Activated gamma-delta T cell treated with anti-CD3 and anti-CD28 coated beads, Interleukin-2, amount 50 U/mL, for 16 hours (primary cell): ENCODE data around the gene TENM4.

Experiments
- DNase-seq: peaks from one replicate; pipeline ENCODE4 v3.0.0-alpha.2; 2020; ENCODE audit warnings: low read depth

TENM4 gene

DNA sequence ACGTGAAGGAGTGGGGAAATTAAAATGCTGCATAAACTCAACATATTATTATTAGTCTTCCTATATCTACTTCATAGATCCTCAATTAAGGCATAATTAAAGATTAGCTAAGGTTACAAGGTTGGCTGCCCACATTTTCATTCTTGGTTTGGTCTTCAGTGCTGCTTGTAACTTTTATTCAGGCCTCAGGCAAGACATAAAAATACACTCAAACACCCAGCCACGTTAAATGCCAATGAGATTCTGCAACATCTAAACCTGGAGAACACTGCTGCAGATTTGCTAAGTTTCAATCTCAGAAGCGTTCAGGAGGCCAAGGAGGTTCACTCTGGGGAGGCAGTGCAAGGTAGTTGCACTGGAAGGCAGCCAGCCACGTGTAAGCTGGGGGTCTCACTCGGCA lies 507.5 kb downstream of the TENM4 start:
- no peak for DNase-seq

DNA sequence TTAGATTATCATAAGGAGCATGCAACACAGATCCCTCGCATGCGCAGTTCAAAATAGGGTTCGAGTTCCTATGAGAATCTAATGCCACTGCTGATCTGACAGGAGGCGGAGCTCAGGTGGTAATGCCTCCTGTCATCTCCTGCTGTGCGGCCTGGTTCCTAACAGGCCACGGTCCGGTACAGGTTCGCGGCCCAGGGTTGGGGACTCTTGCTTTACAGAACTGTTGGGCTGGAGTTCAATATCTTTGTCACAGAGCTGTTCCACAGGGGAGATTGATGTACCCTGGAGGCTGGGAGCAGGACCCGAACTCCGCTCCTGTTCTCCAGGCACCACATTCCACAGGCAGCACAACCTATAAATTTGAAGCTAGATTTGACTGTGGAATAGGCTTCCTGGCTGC lies 508.1 kb downstream of the TENM4 start:
- no peak for DNase-seq

DNA sequence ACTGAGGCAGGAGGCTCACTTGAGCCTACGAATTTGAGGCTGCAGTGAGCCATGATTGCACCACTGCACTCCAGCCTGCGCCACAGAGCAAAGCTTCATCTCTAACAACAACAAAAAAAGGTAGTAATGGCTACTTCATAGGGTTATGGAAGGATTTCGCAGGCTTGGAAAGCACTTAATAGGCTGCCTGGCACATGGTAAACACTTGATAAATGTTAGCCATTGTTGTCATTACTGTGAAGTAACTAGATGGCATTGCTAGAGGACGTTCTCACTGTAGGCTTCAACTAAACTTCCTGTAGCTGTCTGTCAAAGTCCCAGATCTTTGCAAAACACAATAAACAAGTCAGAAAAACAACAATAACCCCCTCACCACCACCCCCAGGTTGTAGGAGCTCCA lies 508.9 kb downstream of the TENM4 start:
- DNase-seq: no peak

DNA sequence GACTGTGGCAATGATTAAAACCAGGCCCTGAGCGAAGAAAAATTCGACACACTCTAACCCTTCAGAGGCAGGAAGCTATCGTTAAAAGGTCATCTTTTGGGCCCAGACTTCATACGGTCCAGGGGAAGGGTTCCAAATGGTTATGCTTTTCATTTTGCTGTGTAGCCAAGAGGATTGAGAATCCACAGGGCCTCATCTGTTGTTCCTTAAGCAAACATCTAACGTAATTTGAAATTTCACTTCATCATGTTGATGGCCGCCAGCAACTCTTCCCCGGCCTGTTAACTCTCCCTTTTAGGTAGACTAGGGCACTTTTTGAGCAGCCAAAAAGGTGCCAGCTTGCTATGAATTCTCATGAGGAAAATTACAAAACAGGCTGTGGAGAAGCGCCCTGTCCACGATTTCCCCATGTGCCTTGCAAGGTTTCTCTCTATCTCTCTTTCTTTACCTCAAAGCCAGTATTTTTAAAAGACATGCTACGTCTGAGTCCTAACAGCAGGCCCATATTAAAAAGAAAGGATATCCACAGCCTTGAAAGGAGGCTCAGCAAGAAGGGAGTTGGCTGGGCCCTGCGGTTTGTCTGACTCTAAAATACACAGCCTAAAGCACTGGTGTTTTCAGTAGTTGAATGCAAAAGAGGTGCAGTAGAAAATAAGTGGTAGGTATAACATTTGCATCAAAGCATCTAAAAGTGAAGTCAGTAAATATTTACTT lies 509.9 kb downstream of the TENM4 start:
- DNase-seq: no peak

DNA sequence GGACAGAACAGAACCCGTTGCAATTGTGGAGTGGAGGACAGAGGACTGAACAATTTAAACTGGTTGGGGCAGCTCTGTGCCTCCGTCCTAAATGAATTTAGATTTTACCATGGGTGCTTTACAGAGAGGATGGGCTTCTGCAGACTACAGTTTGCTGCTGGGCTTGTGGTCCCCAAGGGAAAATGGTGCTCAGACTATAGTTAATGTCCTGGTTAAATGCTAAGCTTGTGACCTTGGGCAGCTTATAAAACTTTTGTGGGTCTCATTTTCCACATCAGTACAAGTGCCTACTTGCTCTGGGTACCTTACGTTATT lies 511.0 kb downstream of the TENM4 start:
- DNase-seq: no peak

DNA sequence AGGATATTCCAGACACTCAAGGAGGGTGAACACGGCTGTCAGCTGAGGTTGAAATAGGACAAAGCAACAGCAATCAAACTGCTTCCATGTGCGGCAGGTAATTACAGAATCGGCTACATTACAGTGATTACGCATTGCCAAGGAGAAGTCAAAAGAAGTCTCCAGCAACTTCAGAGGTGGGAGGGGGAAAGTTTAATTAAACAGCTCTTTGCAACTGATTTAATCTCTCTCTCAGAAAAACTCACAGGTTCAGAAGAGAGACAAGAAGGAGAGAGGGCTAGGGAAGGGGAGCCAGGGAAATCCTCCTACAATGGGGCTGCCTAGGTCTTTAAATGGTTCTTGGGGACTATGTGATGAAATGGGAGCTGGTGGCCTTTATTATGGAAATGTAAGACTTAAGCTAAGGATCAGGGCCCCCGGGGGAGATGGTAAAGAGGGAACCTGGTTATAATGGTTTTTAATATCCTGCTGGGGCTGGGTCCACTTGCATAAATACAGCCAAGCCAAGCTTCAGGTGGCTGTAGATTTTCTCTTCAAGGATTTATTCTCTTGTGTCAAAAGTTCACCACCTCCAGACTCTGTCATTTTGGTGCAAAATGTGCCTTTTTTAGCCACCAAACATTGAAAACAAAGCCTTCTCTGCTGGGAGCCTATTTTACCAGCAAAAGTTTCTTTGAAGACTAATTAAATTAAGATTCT lies 511.5 kb downstream of the TENM4 start:
- no peak for DNase-seq

DNA sequence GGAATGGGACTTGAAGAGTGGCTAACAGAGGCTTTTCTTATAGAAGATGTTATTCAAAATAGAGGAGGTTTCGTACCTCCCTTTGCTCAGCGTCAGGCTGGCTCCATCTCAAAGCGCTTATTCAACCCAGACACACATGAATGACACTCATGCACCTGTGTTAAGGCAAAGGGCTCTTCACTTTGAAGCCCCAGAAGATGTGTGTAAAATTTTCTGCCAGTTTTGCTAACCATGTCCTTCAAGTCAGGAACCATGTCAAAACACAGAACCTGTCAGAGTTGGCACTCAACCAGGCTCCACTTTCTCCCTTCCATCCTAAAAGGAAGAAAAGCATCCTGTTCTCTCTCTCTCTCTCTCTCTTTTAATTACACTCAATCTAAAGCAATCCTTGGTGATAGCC lies 513.3 kb downstream of the TENM4 start:
- no peak for DNase-seq

DNA sequence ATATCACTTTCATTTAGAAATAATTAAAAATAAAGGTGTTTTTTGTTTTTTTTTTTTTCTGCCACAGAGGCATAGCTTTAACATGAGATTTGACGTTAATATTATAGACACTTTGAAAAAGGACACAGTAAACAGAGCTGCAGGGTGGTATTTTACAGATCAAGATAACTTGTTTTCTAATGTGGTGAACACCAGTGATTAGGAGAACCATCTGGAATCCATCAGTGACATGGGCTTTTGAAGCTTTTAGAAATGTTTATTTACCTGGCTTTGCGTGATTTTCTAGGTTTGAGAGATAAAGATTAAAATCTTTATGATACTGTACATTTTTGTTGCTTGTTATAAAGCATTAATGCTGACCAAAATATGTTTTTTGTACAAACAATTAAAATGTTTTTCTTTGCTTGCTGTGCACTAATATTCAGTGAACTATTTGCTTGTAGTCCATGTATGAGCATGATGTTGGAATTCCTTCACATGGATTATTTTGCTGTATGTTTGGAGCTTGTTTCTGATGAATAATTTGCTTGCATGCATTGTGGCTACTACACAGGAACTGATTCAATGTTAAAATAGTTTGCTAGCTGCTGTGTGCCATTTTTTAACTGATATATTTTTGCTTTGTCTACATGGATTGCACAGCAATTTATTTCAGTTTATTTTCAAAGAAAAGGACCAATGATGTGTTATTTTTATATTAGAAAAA lies 514.0 kb downstream of the TENM4 start:
- DNase-seq: no peak

DNA sequence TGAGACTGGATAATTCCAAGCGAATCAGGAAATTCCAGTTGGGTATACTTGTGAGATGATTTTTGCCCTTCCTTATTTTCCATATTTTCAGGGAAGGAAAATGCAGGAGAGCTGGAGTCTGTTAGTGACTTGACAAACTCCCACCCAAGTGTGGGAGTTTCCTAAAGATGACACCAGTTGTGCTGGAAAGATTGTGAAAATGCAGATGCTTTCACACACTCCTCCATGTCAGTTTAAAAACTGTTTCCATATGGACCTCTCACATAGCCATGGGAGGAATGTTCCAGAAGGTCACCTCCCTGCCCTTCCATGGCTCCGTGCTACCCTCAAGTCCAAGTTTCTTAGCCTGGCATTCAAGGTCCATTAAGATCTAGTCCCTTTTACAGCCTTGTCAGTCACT lies 515.4 kb downstream of the TENM4 start:
- DNase-seq: no peak

DNA sequence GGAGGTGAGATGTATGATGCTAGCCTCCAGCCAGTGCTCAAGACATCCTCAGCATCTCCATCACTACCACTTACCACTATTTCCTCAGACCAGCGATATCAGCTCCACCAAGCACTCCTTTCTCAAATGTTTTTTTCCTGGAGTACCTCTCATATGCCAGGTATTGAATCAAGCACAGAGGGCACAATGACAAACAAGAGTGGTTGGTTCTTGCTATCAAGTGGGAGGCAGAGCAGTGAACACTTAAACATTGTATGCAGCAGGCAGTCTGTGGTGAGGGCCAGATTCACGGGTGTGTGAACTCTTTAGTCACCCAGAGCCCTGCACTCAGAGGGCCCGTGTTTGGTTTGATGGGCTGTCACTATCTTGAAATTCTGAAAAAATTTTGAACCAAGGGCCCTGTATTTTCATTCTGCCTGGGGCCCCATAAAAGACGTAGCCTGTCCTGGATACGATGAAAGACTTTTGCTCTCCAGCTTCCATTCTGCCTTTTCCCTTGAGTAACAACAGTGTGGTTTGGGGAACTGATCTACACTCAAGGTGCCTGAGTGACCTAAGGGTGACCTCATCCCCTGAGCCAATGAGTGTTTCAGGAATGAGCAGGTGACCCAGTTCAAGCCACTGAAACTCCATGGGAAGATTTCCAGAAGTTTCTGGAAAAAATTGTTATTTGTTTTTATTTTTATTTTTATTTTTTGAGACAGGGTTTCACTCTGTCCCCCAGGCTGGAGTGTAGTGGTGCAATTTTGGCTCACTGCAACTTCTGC lies 517.8 kb downstream of the TENM4 start:
- DNase-seq: no peak

DNA sequence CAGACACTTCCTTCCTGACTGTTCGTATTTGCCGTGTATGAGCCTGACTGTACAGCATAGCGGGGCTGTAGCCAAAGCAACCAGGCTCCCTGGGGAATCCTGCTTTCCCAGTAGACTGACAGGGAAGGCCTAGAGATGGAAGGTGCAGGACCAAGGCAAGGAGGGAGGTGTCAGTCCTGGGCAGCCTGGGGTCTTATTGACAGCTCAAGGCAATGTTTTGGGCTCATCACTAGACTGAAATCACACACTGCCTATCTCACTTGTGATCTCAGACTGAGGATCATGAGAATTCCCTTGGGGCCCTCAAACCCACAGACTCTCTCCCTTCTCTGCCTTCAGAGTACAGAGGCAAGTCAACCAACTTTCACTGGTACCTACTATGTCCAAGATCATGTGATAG lies 519.3 kb downstream of the TENM4 start:
- DNase-seq: no peak

DNA sequence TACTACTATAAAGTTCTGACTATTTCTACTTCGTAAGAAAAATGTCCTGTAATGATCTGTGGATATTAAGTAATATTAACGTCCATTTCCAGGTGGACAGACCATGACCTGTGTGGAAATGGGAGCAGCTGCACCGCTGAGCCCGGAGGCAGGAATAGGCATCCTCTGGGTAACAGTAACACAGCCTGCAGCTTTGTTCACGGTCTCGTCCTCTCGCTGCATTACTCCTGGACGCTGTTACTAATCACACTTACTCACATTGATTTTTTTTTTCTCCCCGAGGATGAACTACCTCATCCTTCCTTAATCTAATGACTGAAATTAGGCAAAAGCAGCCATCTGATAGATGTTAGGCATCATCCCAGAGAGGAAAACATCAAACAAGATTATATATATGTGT lies 520.5 kb downstream of the TENM4 start:
- no peak for DNase-seq

DNA sequence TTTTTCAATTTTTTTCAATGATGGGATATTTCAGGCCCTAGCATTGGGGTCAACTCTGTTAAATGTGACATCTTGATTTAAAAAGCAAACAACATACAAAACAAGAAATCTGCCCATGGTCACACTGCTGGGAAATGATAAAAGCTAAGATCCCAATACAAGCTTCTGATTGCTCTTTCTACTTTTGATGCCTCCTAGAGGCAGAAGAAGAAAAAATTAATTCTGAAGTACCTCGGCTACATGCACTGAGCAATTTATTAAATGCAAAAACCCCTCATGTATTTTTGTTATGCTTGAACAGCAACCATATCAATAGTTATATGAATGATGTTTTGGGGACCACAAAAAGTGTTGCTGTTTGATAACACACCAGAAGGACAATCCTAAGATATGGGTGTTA lies 524.1 kb downstream of the TENM4 start:
- no peak for DNase-seq

DNA sequence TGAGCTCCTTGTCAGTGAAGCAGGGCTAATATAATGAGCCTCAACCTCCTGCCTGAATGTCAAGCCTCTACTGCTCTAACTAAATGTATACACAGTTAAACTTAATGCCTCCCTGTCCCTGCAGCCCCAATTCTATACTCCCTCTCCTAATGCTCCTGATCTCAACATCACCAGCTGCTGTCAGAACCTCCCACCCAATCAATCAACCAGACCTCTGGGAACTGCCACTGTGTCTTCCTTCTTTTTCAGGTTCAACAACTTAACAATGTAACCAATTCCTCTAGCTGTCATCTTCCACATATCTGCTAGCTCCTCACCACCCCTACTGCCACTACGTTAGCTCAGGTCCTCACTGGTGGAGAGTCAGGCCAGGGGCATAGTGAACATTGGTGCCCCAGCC lies 526.3 kb downstream of the TENM4 start:
- no peak for DNase-seq

DNA sequence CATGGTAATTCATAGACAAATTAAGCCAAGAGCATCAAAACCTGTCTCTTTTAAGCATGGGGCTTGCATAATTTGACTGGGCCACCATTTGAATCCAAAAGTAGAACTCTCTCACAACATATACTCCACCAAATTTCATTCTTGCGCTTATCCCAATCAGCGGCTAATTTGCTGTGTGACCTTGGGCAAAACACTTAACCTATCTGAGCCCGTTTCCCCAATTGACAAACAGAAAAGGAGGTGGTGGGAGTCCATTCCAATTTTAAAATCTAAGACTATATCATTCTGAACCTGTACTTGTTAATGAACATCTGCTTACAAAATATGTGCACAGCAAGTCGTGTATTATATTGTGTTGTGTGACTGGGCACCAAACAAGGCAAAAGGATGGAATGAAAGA lies 528.1 kb downstream of the TENM4 start:
- no peak for DNase-seq

DNA sequence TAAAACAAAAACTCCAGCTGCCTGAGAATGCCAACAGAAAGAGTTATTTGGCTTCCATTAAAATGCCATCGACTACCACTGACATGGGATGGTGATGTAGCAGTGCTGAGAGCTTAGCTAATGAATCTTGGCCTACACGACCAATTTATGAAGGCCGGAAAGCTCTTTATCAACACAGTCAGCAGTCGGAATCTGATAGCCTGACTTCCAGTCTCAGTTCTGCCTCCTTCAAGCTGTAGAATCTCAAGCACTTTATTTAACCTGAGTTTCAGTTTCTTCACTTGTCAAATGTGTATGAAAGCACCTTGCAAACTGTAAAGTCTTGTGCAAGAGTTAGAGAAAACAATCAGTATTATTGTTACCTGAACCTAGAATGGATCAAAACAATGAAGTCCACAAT lies 530.5 kb downstream of the TENM4 start:
- no peak for DNase-seq

DNA sequence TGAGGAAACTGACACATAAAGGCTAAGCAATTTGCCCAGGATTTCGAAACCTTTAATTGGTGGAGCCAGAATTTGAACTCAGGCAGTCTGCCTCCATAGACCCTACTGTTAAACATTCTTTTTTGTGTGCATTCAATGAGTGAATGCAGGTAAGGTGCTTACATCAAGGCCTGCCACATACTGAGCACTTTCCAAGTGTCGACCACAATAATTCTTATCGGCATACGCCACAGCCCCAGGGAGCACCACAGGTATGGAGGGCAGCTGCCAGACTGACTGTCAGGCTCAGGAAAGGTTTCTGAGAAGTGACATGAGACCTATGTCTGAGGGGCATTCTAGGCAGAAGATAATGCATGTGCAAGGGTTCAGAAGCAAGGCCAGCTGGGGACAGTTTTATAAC lies 531.4 kb downstream of the TENM4 start:
- no peak for DNase-seq

DNA sequence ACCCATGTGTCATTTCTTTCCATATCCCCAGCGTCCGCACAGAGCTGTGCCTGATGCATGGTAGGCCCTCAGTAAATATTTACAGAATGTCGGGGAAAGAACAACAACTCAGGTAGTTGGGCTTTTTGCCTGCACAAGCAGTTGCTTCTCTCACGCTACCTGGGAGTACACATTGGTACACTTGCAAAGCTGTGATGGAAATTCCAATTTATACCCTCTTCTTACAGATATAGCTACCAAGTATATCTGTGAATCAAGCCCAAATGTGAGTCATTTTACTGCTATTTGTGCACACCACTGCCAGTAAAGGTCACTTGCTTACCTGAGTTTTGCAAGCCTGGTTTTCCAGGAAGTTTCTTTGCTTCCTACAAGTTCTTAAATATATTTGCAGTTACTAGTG lies 533.2 kb downstream of the TENM4 start:
- DNase-seq: no peak

DNA sequence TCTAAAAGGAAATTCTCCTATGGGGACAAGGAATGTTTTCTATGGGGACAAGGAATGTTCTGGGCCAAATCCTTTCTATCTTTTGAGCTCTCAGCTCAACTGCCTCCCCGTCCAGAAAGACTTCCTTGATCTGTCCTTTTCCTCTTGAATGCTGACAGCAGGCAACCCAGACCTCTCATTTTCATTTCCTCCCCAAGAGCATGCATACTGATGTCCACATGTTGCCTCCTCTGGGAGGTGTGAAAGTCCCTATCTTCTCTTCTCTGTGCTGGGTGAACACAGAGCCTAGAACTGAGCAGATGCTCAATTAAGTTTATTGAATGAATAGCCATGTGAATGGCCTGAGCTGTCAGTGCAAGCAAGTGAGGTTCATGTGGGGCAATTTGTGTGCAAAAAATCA lies 534.3 kb downstream of the TENM4 start:
- no peak for DNase-seq

DNA sequence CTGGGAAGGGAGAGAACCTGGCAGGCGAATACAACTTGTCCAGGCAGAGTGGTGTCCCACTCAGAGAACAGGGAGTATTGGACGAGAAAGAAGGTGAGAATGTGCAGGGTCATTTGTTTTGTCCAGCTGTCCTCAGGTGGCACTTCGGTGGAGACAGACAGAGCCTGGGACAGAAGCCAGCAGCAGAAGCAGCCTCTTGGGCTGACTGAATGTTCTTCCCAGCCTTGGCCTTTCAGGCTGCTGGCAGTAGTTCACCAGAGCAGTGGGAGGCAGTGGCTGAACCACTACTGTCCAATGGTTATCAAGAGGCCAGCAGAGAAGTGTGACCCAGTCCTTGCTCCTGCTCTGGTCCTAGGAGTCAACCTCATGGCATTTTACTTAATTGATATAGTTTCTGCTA lies 535.1 kb downstream of the TENM4 start:
- DNase-seq: no peak

DNA sequence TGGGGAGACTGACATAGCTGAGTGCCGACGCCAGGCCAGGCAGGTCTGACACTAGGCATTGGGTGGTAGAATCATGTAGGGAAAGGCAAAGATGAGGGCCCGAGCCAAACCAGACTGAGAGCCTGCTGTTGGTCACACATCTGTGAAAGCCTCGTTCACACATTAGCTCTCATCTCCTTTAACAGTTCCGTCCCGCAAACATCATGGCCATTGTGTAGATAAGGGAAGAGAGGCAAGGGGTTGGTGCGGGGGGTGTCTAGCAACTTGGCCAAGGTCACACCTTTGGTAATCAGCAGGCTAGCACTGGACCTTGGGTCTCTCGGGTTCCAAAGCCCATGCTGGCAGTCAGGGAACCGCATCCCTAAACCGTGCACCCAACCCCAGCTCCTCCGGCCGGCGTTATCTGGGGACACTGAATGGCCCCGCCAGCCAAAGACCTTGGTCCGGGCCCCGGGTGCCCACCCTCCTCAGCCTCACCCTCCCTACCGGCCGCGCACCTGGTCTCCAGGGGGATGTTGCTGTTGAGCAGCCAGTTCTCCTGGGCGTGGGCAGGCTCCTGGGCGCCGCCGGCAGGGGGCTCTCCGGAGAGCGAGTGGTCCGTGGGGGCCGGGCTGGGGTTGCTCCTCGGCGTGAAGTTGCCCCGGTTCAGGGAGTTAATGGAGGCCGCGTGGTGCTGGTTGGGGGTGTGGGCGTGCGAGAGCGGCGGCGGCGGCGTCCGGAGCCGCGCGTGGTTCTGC lies 537.9 kb downstream of the TENM4 start:
- no peak for DNase-seq

DNA sequence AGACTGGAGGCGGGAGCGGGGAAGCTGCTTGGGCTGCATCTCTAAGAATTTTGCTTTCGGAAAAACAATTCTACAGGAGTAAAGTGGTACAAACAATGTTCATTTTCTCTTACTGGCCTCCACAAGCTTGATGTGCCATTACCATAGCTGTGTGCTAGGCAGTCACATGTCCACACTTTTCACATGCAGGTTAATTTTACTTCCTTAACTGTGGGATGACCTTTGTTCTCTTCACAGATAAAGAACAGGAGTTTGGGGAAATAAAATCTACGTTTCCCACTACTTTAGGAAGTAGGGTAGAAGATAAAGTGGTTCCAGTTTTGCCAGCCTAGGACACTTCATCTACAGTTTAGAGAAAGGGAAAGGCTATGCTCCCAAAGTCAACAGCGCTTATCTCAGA lies 539.0 kb downstream of the TENM4 start:
- DNase-seq: no peak
